Middle frontal gyrus (tissue), 1 donor: ENCODE data around the gene ZNF681.
"Not testable (repeated sequence)": the region's sequence is repeated elsewhere in the genome, so short reads cannot be mapped to it uniquely, and the experiment has no call there.

Experiments used
- DNase-seq: peaks from one replicate; pipeline ENCODE4 v3.0.0-alpha.2; 2015; ENCODE audit warnings: low spot score; ENCODE audit errors: extremely low spot score

The ZNF681 gene

GRCh38 chr19:23758187-23759074 lies at the start of gene ZNF681:
TSS of gene ZNF681 (minus strand) at chr19:23758891. CDS start at chr19:23758749, 142 bp downstream.
- peak; percentile 86 for DNase-seq

GRCh38 chr19:23804676-23805075 lies 46.0 kb upstream of the ZNF681 start:
- DNase-seq, result no peak

GRCh38 chr19:23802290-23802689 lies 43.6 kb upstream of the ZNF681 start:
- DNase-seq, result no peak

- DNase-seq, result no peak
These were observed 43.1 kb upstream of the ZNF681 start for GRCh38 chr19:23801803-23802202.

- DNase-seq, result no peak
These were observed 42.2 kb upstream of the ZNF681 start for GRCh38 chr19:23800868-23801267.

GRCh38 chr19:23800271-23800670 lies 41.6 kb upstream of the ZNF681 start:
- DNase-seq, result no peak

- no peak for DNase-seq
These were observed 40.6 kb upstream of the ZNF681 start for GRCh38 chr19:23799321-23799720.

GRCh38 chr19:23795462-23795861 lies 36.8 kb upstream of the ZNF681 start:
- no peak for DNase-seq

GRCh38 chr19:23792784-23793183 lies 34.1 kb upstream of the ZNF681 start:
- no peak for DNase-seq

GRCh38 chr19:23790641-23791488 lies 32.2 kb upstream of the ZNF681 start:
- DNase-seq, result no peak

GRCh38 chr19:23789246-23789645 lies 30.6 kb upstream of the ZNF681 start:
- DNase-seq, result no peak

- DNase-seq, result no peak
These were observed 29.7 kb upstream of the ZNF681 start for GRCh38 chr19:23788411-23788810.

GRCh38 chr19:23787106-23787505 lies 28.4 kb upstream of the ZNF681 start:
- DNase-seq, result no peak

- DNase-seq, result no peak
These were observed 27.3 kb upstream of the ZNF681 start for GRCh38 chr19:23785982-23786381.

- DNase-seq, result no peak
These were observed 25.6 kb upstream of the ZNF681 start for GRCh38 chr19:23784274-23784673.

GRCh38 chr19:23783636-23784035 lies 24.9 kb upstream of the ZNF681 start:
- no peak for DNase-seq

GRCh38 chr19:23779645-23780044 lies 21.0 kb upstream of the ZNF681 start:
- no peak for DNase-seq

GRCh38 chr19:23778566-23778965 lies 19.9 kb upstream of the ZNF681 start:
- DNase-seq, result no peak

GRCh38 chr19:23778036-23778435 lies 19.3 kb upstream of the ZNF681 start:
- not testable (repeated sequence) for DNase-seq

GRCh38 chr19:23777216-23777615 lies 18.5 kb upstream of the ZNF681 start:
- DNase-seq, result no peak

GRCh38 chr19:23776507-23777205 lies 18.0 kb upstream of the ZNF681 start:
- no peak for DNase-seq

GRCh38 chr19:23774524-23774971 lies 15.9 kb upstream of the ZNF681 start:
- DNase-seq, result no peak
